HL-60 (cell line): ENCODE measurements around the gene PPIL6.

Experiments
- CTCF ChIP-seq: IDR thresholded peaks from one replicate; pipeline ENCODE4 v1.5.1; 2011; ENCODE audit warnings: low read length, control low read depth, inconsistent platforms; ENCODE audit not compliant: insufficient read depth
- POLR2AphosphoS5 ChIP-seq: IDR thresholded peaks from 2 replicates; pipeline ENCODE4 v1.6.1; 2012; ENCODE audit warnings: low read depth
- REST ChIP-seq: IDR thresholded peaks from 2 replicates; pipeline ENCODE4 v1.6.1; 2012; ENCODE audit warnings: low read depth; ENCODE audit not compliant: insufficient replicate concordance

DNA sequence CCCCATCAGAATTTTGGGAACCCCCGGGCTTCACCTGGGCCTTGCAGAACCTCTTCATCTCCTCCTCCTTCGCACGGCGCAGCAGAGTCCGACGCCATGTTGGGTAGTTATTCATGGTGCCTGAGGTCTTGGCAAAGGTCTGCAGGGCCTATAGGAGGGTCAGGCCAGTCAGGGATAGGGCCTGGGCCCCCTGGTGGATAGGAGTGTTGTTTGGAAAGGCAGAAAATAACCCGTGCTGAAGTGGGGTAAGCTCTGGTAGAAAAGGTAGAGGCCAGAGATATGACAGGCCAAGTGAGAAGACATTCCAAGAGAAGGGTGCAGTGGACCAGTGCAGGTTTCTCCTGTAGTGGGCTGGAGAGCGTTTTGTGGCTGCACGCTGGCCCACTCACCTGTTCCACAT lies 5.0 kb upstream of the PPIL6 start:
- TF ChIP-seq CTCF (no peak), REST (no peak), POLR2AphosphoS5 (no peak)
